Body of pancreas (tissue), 4 donors: ENCODE data around the gene RASSF6.

Experiments
- POLR2A ChIP-seq, 3 donors: fragments of 450-650 bp; IDR thresholded peaks; one replicate each; pipeline ENCODE4 v1.6.1; 2016; ENCODE audit warnings: antibody characterized with exemption in 3 of 3, mild to moderate bottlenecking in 2 of 3
- TF ChIP-seq, protein P1 (sequence below), 7 experiments: fragments of 450-650 bp in 4 of 7; fragments of 200-600 bp in 3 of 7; sonication (generic) in 3 of 7; IDR thresholded peaks; one replicate each; pipeline ENCODE4 v1.5.1; 2016 to 2019; ENCODE audit warnings: antibody characterized with exemption in 7 of 7

DNA sequence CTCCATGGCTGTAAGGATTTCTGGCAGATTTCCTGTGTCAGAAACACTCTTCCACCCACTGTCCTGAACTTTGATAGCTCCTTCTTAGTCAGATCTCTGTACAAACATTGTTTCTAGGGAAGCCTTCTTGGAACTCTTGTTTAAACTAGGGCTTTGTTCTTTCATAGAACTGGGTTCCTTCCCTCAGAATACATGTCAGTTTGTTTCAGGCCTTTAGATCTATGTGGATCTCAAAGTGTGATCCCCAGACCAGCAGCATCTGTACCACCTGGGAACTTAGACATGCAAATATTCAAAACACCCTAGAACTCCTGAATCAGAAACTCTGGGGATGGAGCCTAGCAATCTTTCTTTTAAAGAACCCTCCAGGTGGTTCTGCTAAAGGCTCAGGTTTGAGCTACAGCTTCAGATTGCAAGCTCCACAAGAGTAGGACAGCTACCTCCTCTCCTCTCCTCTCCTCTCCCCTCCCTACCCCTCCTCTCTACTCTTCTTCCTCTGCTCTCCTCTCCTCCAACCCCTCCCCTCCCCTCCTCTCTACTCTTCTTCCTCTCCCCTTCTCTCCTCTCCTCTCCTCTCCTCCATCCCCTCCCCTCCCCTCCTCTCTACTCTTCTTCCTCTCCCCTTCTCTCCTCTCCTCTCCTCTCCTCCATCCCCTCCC, 12.7 kb downstream of the RASSF6 start:
- TF ChIP-seq, protein P1, sequence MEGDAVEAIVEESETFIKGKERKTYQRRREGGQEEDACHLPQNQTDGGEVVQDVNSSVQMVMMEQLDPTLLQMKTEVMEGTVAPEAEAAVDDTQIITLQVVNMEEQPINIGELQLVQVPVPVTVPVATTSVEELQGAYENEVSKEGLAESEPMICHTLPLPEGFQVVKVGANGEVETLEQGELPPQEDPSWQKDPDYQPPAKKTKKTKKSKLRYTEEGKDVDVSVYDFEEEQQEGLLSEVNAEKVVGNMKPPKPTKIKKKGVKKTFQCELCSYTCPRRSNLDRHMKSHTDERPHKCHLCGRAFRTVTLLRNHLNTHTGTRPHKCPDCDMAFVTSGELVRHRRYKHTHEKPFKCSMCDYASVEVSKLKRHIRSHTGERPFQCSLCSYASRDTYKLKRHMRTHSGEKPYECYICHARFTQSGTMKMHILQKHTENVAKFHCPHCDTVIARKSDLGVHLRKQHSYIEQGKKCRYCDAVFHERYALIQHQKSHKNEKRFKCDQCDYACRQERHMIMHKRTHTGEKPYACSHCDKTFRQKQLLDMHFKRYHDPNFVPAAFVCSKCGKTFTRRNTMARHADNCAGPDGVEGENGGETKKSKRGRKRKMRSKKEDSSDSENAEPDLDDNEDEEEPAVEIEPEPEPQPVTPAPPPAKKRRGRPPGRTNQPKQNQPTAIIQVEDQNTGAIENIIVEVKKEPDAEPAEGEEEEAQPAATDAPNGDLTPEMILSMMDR (IDR thresholded peaks at IDR 0.05) = no peak
- TF ChIP-seq POLR2A (IDR thresholded peaks at IDR 0.05) = no peak
